GM23338 (cell line): ENCODE measurements around the gene FRY. TPM values are rescaled to one million over a fixed set of nuclear protein-coding genes. Genes with fewer than 3 reads are reported as not detected.

ENCODE experiments used
- ATAC-seq: fragments of 200-7000 bp; cut with Tn5 transposase; 3 replicates; pipeline ENCODE4 v1.9.1; 2020
- DNase-seq: peaks from one replicate; pipeline ENCODE4 v3.0.0-alpha.2; 2015; ENCODE audit warnings: low spot score
- H2AFZ ChIP-seq: fragments of 200-600 bp; sonication (generic); 2 replicates; pipeline ENCODE4 v1.8.0; 2016; ENCODE audit warnings: antibody characterized with exemption, mild to moderate bottlenecking, moderate library complexity
- H3F3A ChIP-seq: fragments of 200-600 bp; sonication (generic); replicated peaks from 2 replicates; pipeline ENCODE4 v1.8.0; 2017; ENCODE audit warnings: antibody characterized with exemption, mixed run types, low read depth
- H3K27ac ChIP-seq: fragments of 200-600 bp; sonication (generic); 2 replicates; pipeline ENCODE4 v1.6.1; 2016; ENCODE audit warnings: low read depth
- H3K27me3 ChIP-seq: fragments of 200-600 bp; sonication (generic); 2 replicates; pipeline ENCODE4 v1.8.0; 2016; ENCODE audit warnings: mild to moderate bottlenecking, mixed run types, moderate library complexity; ENCODE audit not compliant: insufficient read depth
- H3K36me3 ChIP-seq: fragments of 200-600 bp; sonication (generic); 2 replicates; pipeline ENCODE4 v1.8.0; 2016; ENCODE audit warnings: mild to moderate bottlenecking; ENCODE audit not compliant: insufficient read depth
- H3K4me1 ChIP-seq: fragments of 200-600 bp; sonication (generic); 2 replicates; pipeline ENCODE4 v1.8.0; 2016; ENCODE audit warnings: mild to moderate bottlenecking, moderate library complexity; ENCODE audit not compliant: insufficient read depth
- H3K4me2 ChIP-seq: fragments of 200-600 bp; sonication (generic); 2 replicates; pipeline ENCODE4 v1.7.1; 2017; ENCODE audit warnings: mixed run types
- H3K4me3 ChIP-seq: fragments of 200-600 bp; sonication (generic); 2 replicates; pipeline ENCODE4 v1.6.1; 2016; ENCODE audit warnings: mixed run types
- H3K79me2 ChIP-seq: fragments of 200-600 bp; sonication (generic); replicated peaks from 2 replicates; pipeline ENCODE4 v1.8.0; 2017; ENCODE audit warnings: mild to moderate bottlenecking; ENCODE audit not compliant: insufficient read depth
- H3K9me2 ChIP-seq: fragments of 200-600 bp; sonication (generic); 2 replicates; pipeline ENCODE4 v1.8.0; 2017; ENCODE audit not compliant: insufficient read depth
- H4K20me1 ChIP-seq: fragments of 200-600 bp; sonication (generic); replicated peaks from 2 replicates; pipeline ENCODE4 v1.8.0; 2017; ENCODE audit warnings: mild to moderate bottlenecking; ENCODE audit not compliant: insufficient read depth
- H3K27ac Mint-ChIP-seq: 2 replicates; pipeline ENCODE4 v1.8.0; 2020; ENCODE audit warnings: inconsistent platforms, mild to moderate bottlenecking, moderate library complexity, mixed read lengths
- H3K27me3 Mint-ChIP-seq: 3 replicates; pipeline ENCODE4 v1.8.0; 2022; ENCODE audit warnings: low read depth, mild to moderate bottlenecking, moderate library complexity, mixed read lengths, inconsistent platforms; ENCODE audit not compliant: insufficient read depth, poor library complexity
- H3K36me3 Mint-ChIP-seq: 3 replicates; pipeline ENCODE4 v1.8.0; 2021; ENCODE audit warnings: low read depth, mild to moderate bottlenecking, inconsistent platforms, moderate library complexity, mixed read lengths
- H3K4me1 Mint-ChIP-seq: 3 replicates; pipeline ENCODE4 v1.8.0; 2020; ENCODE audit warnings: mild to moderate bottlenecking, inconsistent platforms, mixed read lengths
- H3K4me3 Mint-ChIP-seq: 3 replicates; pipeline ENCODE4 v1.8.0; 2021; ENCODE audit warnings: moderate library complexity, mild to moderate bottlenecking, inconsistent platforms, mixed read lengths
- H3K9me3 Mint-ChIP-seq: 3 replicates; pipeline ENCODE4 v1.8.0; 2020; ENCODE audit warnings: moderate library complexity, mild to moderate bottlenecking, inconsistent platforms, mixed read lengths
- CTCF ChIP-seq, 2 experiments: fragments of 200-600 bp in 1 of 2; sonication (generic) in 1 of 2; conservative IDR thresholded peaks; 2 replicates each; pipeline versions ENCODE4 v1.5.1 to v1.6.1; 2016 to 2017; ENCODE audit warnings: antibody characterized with exemption in 2 of 2, low read depth in 2 of 2, mild to moderate bottlenecking in 2 of 2, moderate library complexity in 1 of 2
- STAT1 ChIP-seq: IDR thresholded peaks from one replicate; pipeline ENCODE4 v1.6.1; 2016; ENCODE audit warnings: antibody characterized with exemption; ENCODE audit not compliant: unreplicated experiment
- ZNF114 ChIP-seq: fragments of 250-450 bp; sonication (Bioruptor Pico); IDR thresholded peaks from 2 replicates; pipeline ENCODE4 v1.5.0; 2020; ENCODE audit warnings: mild to moderate bottlenecking, moderate library complexity
- polyA plus RNA-seq: library from polyadenylated mRNA; unstranded; fragments of >200 nt; fragmentation: Nextera tagmentation; extraction: Ambion mirVana; gene quantifications from 2 replicates; pipeline ENCODE4 v1.2.1, GENCODE V29; 2016
- total RNA-seq: library from RNA; depleted of rRNA; stranded (reverse); fragments of >200 nt; shearing (Covaris generic); gene quantifications from 2 replicates; pipeline ENCODE4 v1.2.3, GENCODE V29; 2014
- TF ChIP-seq, protein P1 (sequence below): fragments of 250-450 bp; sonication (Bioruptor Pico); IDR thresholded peaks from 2 replicates; pipeline ENCODE4 v1.5.0; 2020; ENCODE audit warnings: mild to moderate bottlenecking, moderate library complexity

Gene FRY
- total and polyA plus RNA-seq, 2 experiments from 2014 or later, result 2.4 to 10.1 TPM

DNA sequence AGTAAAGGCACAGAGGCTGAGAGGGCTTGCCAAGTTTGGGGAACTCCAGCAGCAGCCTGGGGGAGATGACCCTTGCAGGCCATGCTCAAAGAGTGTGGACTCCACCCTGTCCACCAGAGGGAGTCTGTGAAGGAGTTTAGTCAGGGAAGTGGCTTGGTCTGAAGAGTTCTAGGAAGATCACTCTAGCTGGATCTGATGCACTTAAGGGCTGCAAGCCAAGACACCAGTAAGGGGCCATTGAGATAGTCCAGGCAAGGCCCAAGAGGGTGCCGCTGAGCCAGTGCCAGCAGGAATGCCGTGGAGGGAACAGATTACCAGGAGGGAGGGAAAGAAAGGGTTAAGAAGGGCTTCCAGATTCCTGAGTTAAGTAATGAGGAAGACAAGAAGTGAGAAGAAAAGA lies 214.9 kb downstream of the FRY start:
- H2AFZ ChIP-seq, result no peak overlapping the region

More for the DNA sequence above, 214.9 kb downstream of the FRY start:
- H3K4me1 Mint-ChIP-seq, result peaks cover 4% of the 10 kb centered on the region
- no peak overlapping the region for H3K4me3 Mint-ChIP-seq
- no peaks in the 10 kb centered on the region for H3K36me3 Mint-ChIP-seq
- Histone ChIP-seq H3K4me2 (no peak overlapping the region), H3K9me2 (no peaks in the 10 kb centered on the region), H3K4me3 (no peak overlapping the region), H3K27me3 (no peaks in the 10 kb centered on the region), H3F3A (no peaks in the 10 kb centered on the region), H3K4me1 (no peaks in the 10 kb centered on the region), H3K27ac (no peak overlapping the region), H3K79me2 (no peaks in the 10 kb centered on the region), H3K36me3 (no peaks in the 10 kb centered on the region), H4K20me1 (no peaks in the 10 kb centered on the region)
- TF ChIP-seq STAT1, result no peak
- 0 out of 2 replicates have a peak, but pooled peaks have one; percentile 27 for TF ChIP-seq ZNF114 (CRISPR knock-in tag)
- TF ChIP-seq, protein P1, sequence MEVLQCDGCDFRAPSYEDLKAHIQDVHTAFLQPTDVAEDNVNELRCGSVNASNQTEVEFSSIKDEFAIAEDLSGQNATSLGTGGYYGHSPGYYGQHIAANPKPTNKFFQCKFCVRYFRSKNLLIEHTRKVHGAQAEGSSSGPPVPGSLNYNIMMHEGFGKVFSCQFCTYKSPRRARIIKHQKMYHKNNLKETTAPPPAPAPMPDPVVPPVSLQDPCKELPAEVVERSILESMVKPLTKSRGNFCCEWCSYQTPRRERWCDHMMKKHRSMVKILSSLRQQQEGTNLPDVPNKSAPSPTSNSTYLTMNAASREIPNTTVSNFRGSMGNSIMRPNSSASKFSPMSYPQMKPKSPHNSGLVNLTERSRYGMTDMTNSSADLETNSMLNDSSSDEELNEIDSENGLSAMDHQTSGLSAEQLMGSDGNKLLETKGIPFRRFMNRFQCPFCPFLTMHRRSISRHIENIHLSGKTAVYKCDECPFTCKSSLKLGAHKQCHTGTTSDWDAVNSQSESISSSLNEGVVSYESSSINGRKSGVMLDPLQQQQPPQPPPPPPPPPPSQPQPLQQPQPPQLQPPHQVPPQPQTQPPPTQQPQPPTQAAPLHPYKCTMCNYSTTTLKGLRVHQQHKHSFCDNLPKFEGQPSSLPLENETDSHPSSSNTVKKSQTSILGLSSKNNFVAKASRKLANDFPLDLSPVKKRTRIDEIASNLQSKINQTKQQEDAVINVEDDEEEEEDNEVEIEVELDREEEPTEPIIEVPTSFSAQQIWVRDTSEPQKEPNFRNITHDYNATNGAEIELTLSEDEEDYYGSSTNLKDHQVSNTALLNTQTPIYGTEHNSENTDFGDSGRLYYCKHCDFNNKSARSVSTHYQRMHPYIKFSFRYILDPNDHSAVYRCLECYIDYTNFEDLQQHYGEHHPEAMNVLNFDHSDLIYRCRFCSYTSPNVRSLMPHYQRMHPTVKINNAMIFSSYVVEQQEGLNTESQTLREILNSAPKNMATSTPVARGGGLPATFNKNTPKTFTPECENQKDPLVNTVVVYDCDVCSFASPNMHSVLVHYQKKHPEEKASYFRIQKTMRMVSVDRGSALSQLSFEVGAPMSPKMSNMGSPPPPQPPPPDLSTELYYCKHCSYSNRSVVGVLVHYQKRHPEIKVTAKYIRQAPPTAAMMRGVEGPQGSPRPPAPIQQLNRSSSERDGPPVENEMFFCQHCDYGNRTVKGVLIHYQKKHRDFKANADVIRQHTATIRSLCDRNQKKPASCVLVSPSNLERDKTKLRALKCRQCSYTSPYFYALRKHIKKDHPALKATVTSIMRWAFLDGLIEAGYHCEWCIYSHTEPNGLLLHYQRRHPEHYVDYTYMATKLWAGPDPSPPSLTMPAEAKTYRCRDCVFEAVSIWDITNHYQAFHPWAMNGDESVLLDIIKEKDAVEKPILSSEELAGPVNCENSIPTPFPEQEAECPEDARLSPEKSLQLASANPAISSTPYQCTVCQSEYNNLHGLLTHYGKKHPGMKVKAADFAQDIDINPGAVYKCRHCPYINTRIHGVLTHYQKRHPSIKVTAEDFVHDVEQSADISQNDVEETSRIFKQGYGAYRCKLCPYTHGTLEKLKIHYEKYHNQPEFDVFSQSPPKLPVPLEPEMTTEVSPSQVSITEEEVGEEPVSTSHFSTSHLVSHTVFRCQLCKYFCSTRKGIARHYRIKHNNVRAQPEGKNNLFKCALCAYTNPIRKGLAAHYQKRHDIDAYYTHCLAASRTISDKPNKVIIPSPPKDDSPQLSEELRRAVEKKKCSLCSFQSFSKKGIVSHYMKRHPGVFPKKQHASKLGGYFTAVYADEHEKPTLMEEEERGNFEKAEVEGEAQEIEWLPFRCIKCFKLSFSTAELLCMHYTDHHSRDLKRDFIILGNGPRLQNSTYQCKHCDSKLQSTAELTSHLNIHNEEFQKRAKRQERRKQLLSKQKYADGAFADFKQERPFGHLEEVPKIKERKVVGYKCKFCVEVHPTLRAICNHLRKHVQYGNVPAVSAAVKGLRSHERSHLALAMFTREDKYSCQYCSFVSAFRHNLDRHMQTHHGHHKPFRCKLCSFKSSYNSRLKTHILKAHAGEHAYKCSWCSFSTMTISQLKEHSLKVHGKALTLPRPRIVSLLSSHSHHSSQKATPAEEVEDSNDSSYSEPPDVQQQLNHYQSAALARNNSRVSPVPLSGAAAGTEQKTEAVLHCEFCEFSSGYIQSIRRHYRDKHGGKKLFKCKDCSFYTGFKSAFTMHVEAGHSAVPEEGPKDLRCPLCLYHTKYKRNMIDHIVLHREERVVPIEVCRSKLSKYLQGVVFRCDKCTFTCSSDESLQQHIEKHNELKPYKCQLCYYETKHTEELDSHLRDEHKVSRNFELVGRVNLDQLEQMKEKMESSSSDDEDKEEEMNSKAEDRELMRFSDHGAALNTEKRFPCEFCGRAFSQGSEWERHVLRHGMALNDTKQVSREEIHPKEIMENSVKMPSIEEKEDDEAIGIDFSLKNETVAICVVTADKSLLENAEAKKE, result peak; percentile 91
- peak; percentile 76 to 81 for TF ChIP-seq CTCF (conservative IDR thresholded peaks at IDR 0.05; ENCODE audit: low read depth in 2 of 2)
- peak overlapping the region; percentile 1; the same call in 1 of the 2 replicates for H3K27ac Mint-ChIP-seq
- H3K27me3 Mint-ChIP-seq, result peaks cover 7% of the 10 kb centered on the region
- ATAC-seq (peak; percentile 100), DNase-seq (peak; percentile 93)
- H3K9me3 Mint-ChIP-seq, result no peaks in the 10 kb centered on the region
